ENCODE results near the gene GASK1B. TPM values are rescaled to one million over a fixed set of nuclear protein-coding genes. Genes with fewer than 3 reads are reported as not detected.

Gene GASK1B
- total and polyA plus RNA-seq, 2 donors (not counting 3 experiments of a cell fraction or from before 2014, with no cell fraction given) = 160 to 235 TPM

GRCh38 chr4:158170691-158171561 is 1.9 kb downstream of the GASK1B start:
- Histone ChIP-seq H3K9me1 (replicated peaks; ENCODE audit: control insufficient read depth, extremely low read depth, insufficient read depth, low read length) (no peaks in the 10 kb centered on the region), H3K4me2 (ENCODE audit: insufficient read depth, low read length) (peak overlapping the region; percentile 92), H3K4me1 (ENCODE audit: control insufficient read depth, extremely low read depth, insufficient read depth, low read length) (peaks cover 36% of the 10 kb centered on the region), H4K20me1 (replicated peaks; ENCODE audit: control insufficient read depth, extremely low read depth, insufficient read depth, low read length) (no peaks in the 10 kb centered on the region), H3K36me3 (ENCODE audit: control insufficient read depth in 2 of 2, extremely low read depth in 1 of 2, insufficient read depth in 2 of 2, low read length in 2 of 2) (peaks cover 0 to 5% of the 10 kb centered on the region in 2 experiments), H3K9ac (replicated peaks; ENCODE audit: extremely low read depth, insufficient read depth, low read length) (peak overlapping the region; percentile 82), H3K27ac (ENCODE audit: insufficient read depth, low read depth, low read length) (peak overlapping the region; percentile 59), H3K4me3 (replicated peaks in 1 of 3; ENCODE audit: insufficient read depth in 1 of 3, low read depth in 1 of 3, low read length in 3 of 3) (peak overlapping the region; percentile 24 to 94 (median 53)), H3K9me3 (replicated peaks; ENCODE audit: control insufficient read depth, insufficient read depth, low read length) (no peaks in the 10 kb centered on the region), H3K27me3 (ENCODE audit: control insufficient read depth in 2 of 2, insufficient read depth in 2 of 2, low read length in 2 of 2) (no peaks in the 10 kb centered on the region), H3K79me2 (ENCODE audit: control insufficient read depth, insufficient read depth, low read length) (peaks cover 58% of the 10 kb centered on the region), H2AFZ (ENCODE audit: low read depth, low read length) (peak overlapping the region; percentile 11)
- dilution Hi-C loops (cut with MboI; ENCODE audit: extremely low pct_ligation_motif_present, low sequenced_read_pairs) (loop anchor here (25.0 kb wide), 1 partner anchor 159 kb away; no protein-coding TSS in a partner anchor), intact Hi-C loops (cut with micrococcal nuclease) (loop anchor here (1.0 to 10.0 kb wide), 7 partner anchors 10 to 1696 kb away; partner anchors contain the start of gene TMEM144)
- ChIA-PET CTCF (interaction anchor here (0.7 to 3.6 kb wide), 28 partner anchors 10 to 192 kb away, joined by 3 to 29 read pairs (median 6); partner anchors contain the start of gene TMEM144), POLR2A (interaction anchor here (0.8 kb wide), 1 partner anchor 9 kb away, joined by 3 read pairs; no protein-coding TSS in a partner anchor)
- DNase-seq (ENCODE audit: low read depth, low spot score) (peak; percentile 89), FAIRE-seq (peak; percentile 69)
- BruUV-seq (replicated peaks) = no TSS peak
- TF ChIP-seq EZH2 (IDR thresholded peaks at IDR 0.05; ENCODE audit: borderline replicate concordance, low read depth, low read length, severe bottlenecking) (no peak), MAX (IDR thresholded peaks at IDR 0.05; ENCODE audit: insufficient read depth, insufficient read length) (no peak), MYC (IDR thresholded peaks at IDR 0.05; ENCODE audit: low read depth, low read length) (no peak), FOS (IDR thresholded peaks at IDR 0.05; ENCODE audit: borderline replicate concordance, insufficient read depth, low read length) (peak; percentile 31), POLR2AphosphoS5 (IDR thresholded peaks at IDR 0.05; ENCODE audit: insufficient read depth, low read depth, low read length) (peak; percentile 62), JUN (IDR thresholded peaks at IDR 0.05; ENCODE audit: borderline replicate concordance, insufficient read depth, insufficient read length, low read depth) (no peak), POLR2A (IDR thresholded peaks at IDR 0.05; ENCODE audit: low read depth, low read length) (peak; percentile 30), GATA2 (IDR thresholded peaks at IDR 0.05; ENCODE audit: insufficient read depth, insufficient read length, low read depth, low read length) (peak; percentile 29)
- TF ChIP-seq, protein P1, sequence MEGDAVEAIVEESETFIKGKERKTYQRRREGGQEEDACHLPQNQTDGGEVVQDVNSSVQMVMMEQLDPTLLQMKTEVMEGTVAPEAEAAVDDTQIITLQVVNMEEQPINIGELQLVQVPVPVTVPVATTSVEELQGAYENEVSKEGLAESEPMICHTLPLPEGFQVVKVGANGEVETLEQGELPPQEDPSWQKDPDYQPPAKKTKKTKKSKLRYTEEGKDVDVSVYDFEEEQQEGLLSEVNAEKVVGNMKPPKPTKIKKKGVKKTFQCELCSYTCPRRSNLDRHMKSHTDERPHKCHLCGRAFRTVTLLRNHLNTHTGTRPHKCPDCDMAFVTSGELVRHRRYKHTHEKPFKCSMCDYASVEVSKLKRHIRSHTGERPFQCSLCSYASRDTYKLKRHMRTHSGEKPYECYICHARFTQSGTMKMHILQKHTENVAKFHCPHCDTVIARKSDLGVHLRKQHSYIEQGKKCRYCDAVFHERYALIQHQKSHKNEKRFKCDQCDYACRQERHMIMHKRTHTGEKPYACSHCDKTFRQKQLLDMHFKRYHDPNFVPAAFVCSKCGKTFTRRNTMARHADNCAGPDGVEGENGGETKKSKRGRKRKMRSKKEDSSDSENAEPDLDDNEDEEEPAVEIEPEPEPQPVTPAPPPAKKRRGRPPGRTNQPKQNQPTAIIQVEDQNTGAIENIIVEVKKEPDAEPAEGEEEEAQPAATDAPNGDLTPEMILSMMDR (IDR thresholded peaks at IDR 0.05; ENCODE audit: extremely low read depth in 1 of 2, insufficient read depth in 1 of 2, low read depth in 1 of 2, low read length in 2 of 2) = peak; percentile 83 to 87
